ENCODE results near the gene DENND5A. TPM values are rescaled to one million over a fixed set of nuclear protein-coding genes. Genes with fewer than 3 reads are reported as not detected.
"Not testable (repeated sequence)": the region's sequence is repeated elsewhere in the genome, so short reads cannot be mapped to it uniquely, and the experiment has no call there.

Gene DENND5A
- total RNA-seq, 1 experiment from 2014 or later = 37.7 TPM

GRCh38 chr11:9099617-9100016 is 165.5 kb downstream of the DENND5A start:
- Histone ChIP-seq H3K36me3 (ENCODE audit: low read depth, low read length) (no peaks in the 10 kb centered on the region), H4K20me1 (ENCODE audit: low read length) (no peaks in the 10 kb centered on the region), H3K4me1 (ENCODE audit: insufficient read depth, low read length) (no peaks in the 10 kb centered on the region), H3K79me2 (ENCODE audit: low read length) (no peaks in the 10 kb centered on the region), H3K27me3 (ENCODE audit: low read length) (no peaks in the 10 kb centered on the region), H3K4me3 (ENCODE audit: low read length) (no peak overlapping the region), H3K4me2 (ENCODE audit: low read length) (no peak overlapping the region), H3K27ac (ENCODE audit: low read length) (no peak overlapping the region), H3K9me3 (ENCODE audit: low read length) (no peaks in the 10 kb centered on the region), H3K9me2 (replicated peaks; ENCODE audit: low read length) (no peaks in the 10 kb centered on the region), H3F3A (ENCODE audit: low read length, unreplicated experiment) (no peaks in the 10 kb centered on the region), H2AFZ (ENCODE audit: low read length) (no peak overlapping the region), H3K9ac (ENCODE audit: low read length) (no peak overlapping the region)
- ATAC-seq (no peak), DNase-seq (no peak)
- BruUV-seq (replicated peaks) = no TSS peak
- intact Hi-C loops (cut with micrococcal nuclease) = no loop called here
- TF ChIP-seq EZH2phosphoT487 (IDR thresholded peaks at IDR 0.05; ENCODE audit: borderline replicate concordance, low read length) = no peak
- no peak for TF ChIP-seq EZH2 (IDR thresholded peaks at IDR 0.05; ENCODE audit: low read length, unreplicated experiment)
- TF ChIP-seq CTCF (conservative IDR thresholded peaks at IDR 0.05; ENCODE audit: low read depth, low read length) = no peak
- CTCF ChIA-PET = no interaction called here
- POLR2A ChIA-PET (ENCODE audit: unreplicated experiment) = interaction anchor here (0.7 kb wide), 1 partner anchor 372 kb away, joined by 20 read pairs; no protein-coding TSS in a partner anchor

- H3K9ac ChIP-seq (ENCODE audit: low read length); H3K9me3 ChIP-seq (ENCODE audit: low read length); DNase-seq; H3K27ac ChIP-seq (ENCODE audit: low read length); H3F3A ChIP-seq (ENCODE audit: low read length, unreplicated experiment); H3K9me2 ChIP-seq (replicated peaks; ENCODE audit: low read length); H3K4me1 ChIP-seq (ENCODE audit: insufficient read depth, low read length); ATAC-seq; H3K79me2 ChIP-seq (ENCODE audit: low read length); H3K4me2 ChIP-seq (ENCODE audit: low read length); POLR2A ChIA-PET (ENCODE audit: unreplicated experiment); CTCF ChIA-PET; intact Hi-C loops (cut with micrococcal nuclease); BruUV-seq (replicated peaks); H3K27me3 ChIP-seq (ENCODE audit: low read length); H2AFZ ChIP-seq (ENCODE audit: low read length); H3K36me3 ChIP-seq (ENCODE audit: low read depth, low read length); H3K4me3 ChIP-seq (ENCODE audit: low read length); H4K20me1 ChIP-seq (ENCODE audit: low read length): not testable (repeated sequence)
Measured at GRCh38 chr11:9098455-9098854, 166.7 kb downstream of the DENND5A start.

- H3K4me2 ChIP-seq (ENCODE audit: low read length); H3K9ac ChIP-seq (ENCODE audit: low read length); CTCF ChIA-PET; H3K27ac ChIP-seq (ENCODE audit: low read length); H3K79me2 ChIP-seq (ENCODE audit: low read length); H3K9me3 ChIP-seq (ENCODE audit: low read length); BruUV-seq (replicated peaks); H3K27me3 ChIP-seq (ENCODE audit: low read length); POLR2A ChIA-PET (ENCODE audit: unreplicated experiment); H2AFZ ChIP-seq (ENCODE audit: low read length); H3F3A ChIP-seq (ENCODE audit: low read length, unreplicated experiment); H3K4me3 ChIP-seq (ENCODE audit: low read length); H4K20me1 ChIP-seq (ENCODE audit: low read length); ATAC-seq; H3K9me2 ChIP-seq (replicated peaks; ENCODE audit: low read length); H3K36me3 ChIP-seq (ENCODE audit: low read depth, low read length); H3K4me1 ChIP-seq (ENCODE audit: insufficient read depth, low read length); intact Hi-C loops (cut with micrococcal nuclease); DNase-seq: not testable (repeated sequence)
Measured at GRCh38 chr11:9097186-9097943, 167.8 kb downstream of the DENND5A start.

Data from PC-3 (cell line).